SIG-M5 (cell line): ENCODE results near the gene NAA40.
A peak's percentile ranks its signal among the peaks of the same experiment; 100 is the strongest.

ENCODE experiments used
- DNase-seq: peaks from one replicate; lab custom pipeline; 2025; lab: John Stamatoyannopoulos, UW

The NAA40 gene

GRCh38 chr11:63938479-63939396, at the start of gene NAA40:
TSS of gene NAA40 (plus strand) at chr11:63939002. CDS start at chr11:63939097, 95 bp downstream.
- peak; percentile 55 for DNase-seq

- DNase-seq = no peak
Observed at GRCh38 chr11:63889344-63889743, 49.5 kb upstream of the NAA40 start.

DNA sequence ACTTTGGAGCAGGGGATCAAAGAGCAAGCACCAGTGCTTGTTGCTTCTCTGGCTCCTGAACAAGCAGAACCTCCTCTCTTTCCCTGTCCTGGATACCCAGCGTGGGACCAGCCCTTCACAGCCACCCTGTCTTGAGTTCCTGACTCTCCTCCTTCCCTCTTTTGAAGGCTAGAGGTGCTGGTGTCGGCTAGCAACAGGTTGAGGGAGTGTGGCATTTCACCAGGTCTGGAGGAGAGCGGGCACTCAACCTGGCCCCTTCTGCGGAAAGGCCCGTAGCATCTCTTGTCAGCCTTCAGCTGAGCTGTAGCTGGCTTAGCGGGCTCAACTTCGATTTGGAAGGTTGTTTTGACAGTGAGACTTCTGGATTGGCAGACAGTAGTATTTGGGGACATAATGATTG, 48.4 kb upstream of the NAA40 start:
- DNase-seq = no peak

- DNase-seq = no peak
Observed at GRCh38 chr11:63892228-63892627, 46.6 kb upstream of the NAA40 start.

- DNase-seq = no peak
Observed at GRCh38 chr11:63893355-63893754, 45.4 kb upstream of the NAA40 start.

DNA sequence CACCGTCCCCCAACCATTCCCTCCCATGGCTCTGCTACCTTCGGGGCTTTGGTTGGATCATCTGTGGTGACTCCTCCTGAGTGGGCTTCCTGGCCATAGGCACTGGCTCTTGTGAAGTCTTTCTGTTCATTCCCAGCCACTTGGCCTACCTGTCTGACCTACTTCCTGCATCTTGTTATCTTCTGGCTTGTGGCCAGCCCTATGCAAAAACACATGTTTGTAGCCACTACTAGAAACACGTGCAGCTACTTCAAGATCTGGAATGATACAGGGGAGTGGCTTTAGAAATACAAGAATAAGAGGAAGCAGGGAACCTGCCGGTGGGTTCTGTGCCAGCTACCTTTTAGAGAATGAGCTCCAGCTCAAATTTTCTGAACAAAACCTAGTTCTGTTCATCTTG, 42.7 kb upstream of the NAA40 start:
- no peak for DNase-seq

DNA sequence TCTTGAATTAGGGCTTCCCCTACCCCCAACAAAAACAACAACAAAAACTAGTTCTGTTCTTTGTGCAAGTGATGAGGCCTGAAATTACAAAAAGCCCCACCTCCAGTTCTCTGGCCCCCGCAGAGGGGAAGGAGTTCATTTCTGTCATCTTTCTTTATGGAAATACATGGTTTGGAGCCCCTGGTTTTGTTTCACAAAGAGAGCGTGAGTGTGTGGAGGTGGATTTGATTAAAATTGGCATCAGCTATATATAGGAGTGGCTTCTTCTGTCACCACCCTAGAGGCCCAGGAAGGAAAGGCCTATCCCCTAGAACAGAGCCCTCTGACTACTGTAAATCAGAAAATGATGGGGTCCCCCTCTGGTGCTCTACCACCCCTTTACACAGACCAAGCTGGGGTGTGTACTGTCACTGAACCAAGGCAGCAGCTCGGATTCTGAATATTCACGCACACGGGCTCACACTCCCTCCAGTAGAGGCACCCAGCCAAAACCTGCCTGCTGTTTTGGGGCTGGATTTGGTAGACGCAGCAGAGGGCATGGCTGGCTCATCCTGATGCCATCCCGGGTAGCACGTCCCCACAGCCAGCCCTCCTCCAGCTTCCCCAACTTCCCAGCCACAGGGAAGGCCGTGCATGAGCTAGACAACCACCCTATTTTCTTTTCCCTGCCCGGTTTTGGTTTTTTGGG, 41.2 kb upstream of the NAA40 start:
- DNase-seq = no peak

GRCh38 chr11:63901660-63902059, 37.1 kb upstream of the NAA40 start:
- DNase-seq = no peak

DNA sequence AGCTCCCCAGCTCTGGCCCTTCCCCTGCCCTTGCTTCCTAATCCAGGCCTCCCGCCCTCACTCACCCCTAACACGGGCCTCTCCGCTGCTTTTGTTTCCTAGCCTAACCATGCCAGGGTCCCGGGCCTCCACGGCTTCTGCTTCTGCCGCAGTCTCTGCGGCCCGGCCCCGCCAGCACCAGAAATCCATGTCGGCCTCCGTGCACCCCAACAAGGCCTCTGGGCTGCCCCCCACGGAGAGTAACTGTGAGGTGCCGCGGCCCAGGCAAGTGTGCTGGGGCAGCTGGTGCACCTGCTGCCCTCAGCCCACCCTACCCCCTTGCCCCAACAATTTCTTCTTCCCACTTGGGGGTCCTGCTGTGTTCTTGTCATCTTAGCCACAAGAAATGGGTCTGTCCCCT, 34.9 kb upstream of the NAA40 start:
- no peak for DNase-seq

GRCh38 chr11:63904743-63905142, 34.1 kb upstream of the NAA40 start:
- DNase-seq = no peak

DNA sequence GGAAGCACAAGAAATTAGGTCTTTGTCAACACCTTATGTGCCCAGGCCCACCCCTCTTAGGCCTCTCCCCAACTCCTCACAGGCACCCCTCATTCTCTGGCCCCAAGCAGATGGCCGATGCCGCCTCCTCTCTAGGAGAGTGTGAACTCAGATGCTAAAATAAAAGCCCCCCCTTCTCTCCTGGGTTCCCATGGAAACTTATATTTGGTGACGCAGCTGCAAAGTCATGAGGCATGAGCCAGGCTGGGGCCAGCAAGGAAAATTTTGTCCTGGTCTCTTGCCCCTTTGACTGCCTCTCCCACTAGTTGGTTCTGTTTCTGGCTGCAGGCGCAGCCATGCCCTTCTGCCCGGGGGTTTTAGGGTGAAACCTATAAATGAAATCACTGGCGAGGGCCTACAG, 33.6 kb upstream of the NAA40 start:
- DNase-seq = no peak

GRCh38 chr11:63906087-63906486, 32.7 kb upstream of the NAA40 start:
- DNase-seq = no peak

DNA sequence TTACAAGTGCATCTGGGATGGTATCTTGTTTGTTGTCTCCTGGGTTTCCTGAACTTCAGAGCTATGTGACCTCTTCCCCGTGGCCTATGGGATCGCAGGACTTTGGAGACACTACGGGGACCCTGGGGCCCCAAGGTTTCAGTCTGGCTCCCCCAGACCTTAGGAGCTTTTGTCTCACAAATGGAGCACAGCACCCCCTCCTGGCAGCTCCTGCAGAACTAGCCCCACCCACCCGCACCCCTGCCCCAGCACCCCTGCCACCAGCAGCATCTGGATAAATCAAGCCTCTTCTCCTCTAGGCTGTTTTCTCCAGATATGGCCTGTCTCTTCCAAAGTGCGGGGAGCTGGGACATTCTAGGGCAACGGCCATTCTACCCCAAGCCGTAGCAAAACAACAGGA, 32.2 kb upstream of the NAA40 start:
- no peak for DNase-seq

- DNase-seq = no peak
Observed at GRCh38 chr11:63907063-63907462, 31.7 kb upstream of the NAA40 start.

DNA sequence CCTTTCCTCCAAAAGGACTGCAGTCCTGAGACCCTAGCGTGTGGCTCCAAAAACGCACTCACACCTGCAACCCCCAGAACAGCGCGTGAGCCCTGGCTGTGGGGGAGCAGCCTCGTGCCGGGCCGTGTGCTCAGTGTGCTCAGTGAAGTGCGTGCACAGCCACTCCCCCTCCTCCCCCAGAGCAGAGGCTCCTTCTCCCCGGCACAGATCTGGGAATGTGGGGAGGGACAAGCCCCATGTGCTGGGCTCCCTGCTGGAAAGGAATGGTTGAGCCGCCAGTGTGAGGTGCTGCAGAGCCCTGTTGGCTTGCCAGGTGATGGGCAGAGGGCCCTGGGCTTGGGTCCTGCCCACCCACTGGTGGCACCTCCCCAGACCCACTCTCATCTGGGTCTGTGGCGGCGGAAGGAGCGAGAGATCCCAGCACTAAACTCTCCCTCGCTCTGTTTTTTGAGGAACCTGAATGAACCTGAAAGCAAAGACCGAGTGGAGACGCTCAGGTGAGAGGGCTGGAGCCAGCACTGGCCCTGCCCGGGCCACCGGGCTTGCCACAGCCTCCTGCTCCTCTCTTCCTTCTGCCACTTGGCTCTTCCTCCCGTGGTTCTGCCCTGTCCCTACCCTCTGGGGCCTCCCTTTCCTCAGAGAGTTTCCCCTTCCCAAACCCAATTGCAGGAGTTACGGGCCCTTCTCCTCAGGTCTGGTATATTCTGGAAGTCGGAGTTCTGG, 30.8 kb upstream of the NAA40 start:
- no peak for DNase-seq

GRCh38 chr11:63908631-63909401, 30.0 kb upstream of the NAA40 start:
- DNase-seq = no peak

GRCh38 chr11:63909591-63910506, 29.0 kb upstream of the NAA40 start:
- DNase-seq = no peak

DNA sequence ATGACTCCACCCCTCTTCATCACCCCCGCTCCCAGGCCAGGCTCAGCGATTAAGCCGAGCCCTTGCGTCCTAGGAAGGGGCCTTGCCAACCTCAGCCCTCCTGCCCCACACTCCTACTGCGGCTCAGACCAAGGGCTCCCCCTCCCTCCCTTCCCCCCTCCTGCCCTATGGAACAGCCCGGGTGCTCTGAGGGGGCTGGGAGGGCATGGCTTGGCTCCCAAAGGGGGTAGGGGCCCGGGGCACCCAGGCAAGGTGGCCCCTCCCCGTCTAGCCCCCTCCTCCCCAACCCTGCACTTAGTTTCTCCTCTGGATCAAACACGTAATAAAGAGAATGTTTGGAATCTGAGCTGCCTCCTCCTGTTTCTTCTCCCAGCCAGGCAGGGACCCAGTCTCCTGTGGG, 28.1 kb upstream of the NAA40 start:
- no peak for DNase-seq

DNA sequence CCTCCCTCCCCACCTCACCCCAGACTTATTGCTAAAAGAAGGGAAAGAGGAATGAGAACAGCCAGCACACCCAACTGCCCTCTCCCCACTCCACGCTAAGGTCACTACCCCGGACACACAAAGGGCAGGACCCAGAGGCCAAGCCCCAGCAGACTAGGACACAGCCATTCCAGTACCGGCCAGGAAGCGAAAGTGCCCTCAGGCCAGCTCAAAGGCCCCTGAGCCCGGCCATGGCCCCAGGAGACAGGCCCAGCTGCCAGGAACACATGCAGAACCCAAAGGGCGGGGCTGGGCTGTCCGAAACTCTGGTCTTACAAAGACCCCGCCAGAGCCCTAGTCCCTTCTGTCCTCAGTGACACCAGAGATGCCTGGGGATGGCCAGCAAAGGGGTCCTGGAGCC, 27.4 kb upstream of the NAA40 start:
- no peak for DNase-seq

- DNase-seq = no peak
Observed at GRCh38 chr11:63911876-63912275, 26.9 kb upstream of the NAA40 start.

- no peak for DNase-seq
Observed at GRCh38 chr11:63912678-63913077, 26.1 kb upstream of the NAA40 start.
